SK-N-MC (cell line): Measurements from ENCODE around the gene PTPRJ.

Experiments used
- DNase-seq: peaks from one replicate; pipeline ENCODE4 v3.0.0-alpha.2; 2011; ENCODE audit warnings: low read depth, low spot score
- H3K27ac ChIP-seq: fragments of 200-600 bp; sonication (generic); 2 replicates; pipeline ENCODE4 v1.5.1; 2016; ENCODE audit warnings: mixed run types
- H3K36me3 ChIP-seq: fragments of 200-600 bp; sonication (generic); 2 replicates; pipeline ENCODE4 v1.6.1; 2017; ENCODE audit warnings: antibody characterized with exemption, low read length, mixed read lengths; ENCODE audit not compliant: insufficient read depth
- H3K4me3 ChIP-seq: fragments of 200-600 bp; sonication (generic); 2 replicates; pipeline ENCODE4 v1.5.1; 2016
- H3K9ac ChIP-seq: fragments of 200-600 bp; sonication (generic); 2 replicates; pipeline ENCODE4 v1.8.0; 2017; ENCODE audit warnings: mixed run types, mixed read lengths; ENCODE audit not compliant: insufficient read length
- H3K9me3 ChIP-seq: fragments of 200-600 bp; sonication (generic); 2 replicates; pipeline ENCODE4 v1.6.1; 2017; ENCODE audit warnings: low read depth, mild to moderate bottlenecking, antibody characterized with exemption, low read length, moderate library complexity, mixed read lengths
- EZH2 ChIP-seq: fragments of 200-600 bp; sonication (generic); IDR thresholded peaks from one replicate; pipeline ENCODE4 v1.6.1; 2017; ENCODE audit warnings: antibody characterized with exemption
- FOXP2 ChIP-seq: optimal IDR thresholded peaks from 2 replicates; pipeline ENCODE3; 2011; ENCODE audit warnings: mild to moderate bottlenecking, moderate library complexity; ENCODE audit not compliant: insufficient read depth; ENCODE audit errors: extremely low read length, control extremely low read depth
- POLR2AphosphoS5 ChIP-seq: IDR thresholded peaks from 2 replicates; pipeline ENCODE4 v1.6.1; 2012; ENCODE audit warnings: mild to moderate bottlenecking, low read depth, low read length, borderline replicate concordance

Gene PTPRJ

DNA sequence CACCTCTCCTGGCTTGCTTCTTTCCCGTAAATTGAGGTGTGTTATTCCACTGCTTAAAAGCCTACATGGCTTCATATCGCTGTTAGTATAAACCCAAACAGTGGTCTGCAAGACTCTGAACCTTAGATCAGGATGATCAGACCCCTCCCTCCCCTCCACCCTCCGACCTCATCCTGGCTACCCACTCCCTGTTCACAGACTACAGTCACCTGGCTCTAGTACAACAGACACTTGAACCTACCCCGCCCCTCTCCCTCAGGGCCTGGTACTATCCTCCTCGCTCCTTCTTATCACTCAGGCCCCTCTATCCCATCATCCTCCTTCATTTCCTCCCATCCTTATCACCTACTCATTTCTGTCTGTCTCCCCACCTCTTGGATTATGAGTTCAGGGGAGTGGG, 20.1 kb downstream of the PTPRJ start:
- H3K36me3 ChIP-seq = no peaks in the 10 kb centered on the region
- H3K27ac ChIP-seq = no peak overlapping the region
- H3K4me3 ChIP-seq = no peak overlapping the region
- no peak overlapping the region for H3K9ac ChIP-seq
- DNase-seq = no peak
- no peak for TF ChIP-seq POLR2AphosphoS5
- no peaks in the 10 kb centered on the region for H3K9me3 ChIP-seq

DNA sequence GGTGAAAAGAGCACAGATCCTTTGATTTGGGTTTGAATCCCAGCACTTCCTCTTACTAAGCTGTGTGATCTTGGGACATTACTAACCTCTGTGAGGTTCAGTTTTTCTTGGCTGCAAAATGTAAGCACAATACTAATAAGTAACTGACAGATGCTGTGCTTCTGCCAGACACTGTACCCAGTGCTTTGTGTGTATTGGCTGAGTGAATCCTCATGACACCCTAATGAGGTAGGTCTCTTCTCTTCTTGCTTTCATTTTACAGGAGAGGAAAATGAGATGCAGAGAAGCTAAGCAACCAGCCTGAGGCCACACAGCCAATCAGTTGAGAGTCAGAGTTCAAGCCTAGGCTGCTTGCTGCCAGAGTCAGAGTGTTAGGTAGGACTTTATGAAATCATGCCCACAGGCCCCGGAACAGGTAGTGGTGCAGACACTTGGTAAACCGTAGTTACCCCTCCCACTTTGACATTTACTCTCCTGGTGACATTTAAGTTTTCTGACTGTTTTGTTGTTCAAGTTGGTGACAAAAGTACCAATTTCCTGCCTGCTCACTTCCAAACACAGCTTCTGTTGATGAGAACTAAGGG, 21.2 kb downstream of the PTPRJ start:
- TF ChIP-seq EZH2 = no peak
- TF ChIP-seq FOXP2 = no peak
- no peak for TF ChIP-seq POLR2AphosphoS5
- H3K4me3 ChIP-seq = no peak overlapping the region
- no peak overlapping the region for H3K9ac ChIP-seq
- no peaks in the 10 kb centered on the region for H3K9me3 ChIP-seq
- no peak for DNase-seq
- H3K36me3 ChIP-seq = no peaks in the 10 kb centered on the region
- H3K27ac ChIP-seq = no peak overlapping the region

DNA sequence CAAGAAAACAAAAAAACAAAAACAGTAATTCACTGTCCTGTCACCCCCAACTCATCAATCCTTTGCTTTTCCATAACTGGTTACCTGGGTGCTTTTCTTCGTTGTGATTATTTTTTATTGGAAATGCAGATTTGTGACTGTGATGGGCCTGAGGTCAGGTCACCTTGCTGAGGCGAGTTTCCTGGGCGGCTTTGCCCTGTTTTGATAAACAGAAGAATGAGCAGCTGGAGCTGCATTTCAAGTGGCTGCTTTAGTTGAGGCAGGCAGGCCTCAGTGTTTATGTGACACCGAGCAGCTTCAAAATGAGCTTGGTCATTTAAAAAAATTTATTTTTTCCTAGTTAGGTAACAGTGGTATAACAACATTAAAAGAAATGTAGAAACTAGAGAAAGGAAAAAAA, 22.2 kb downstream of the PTPRJ start:
- no peak overlapping the region for H3K27ac ChIP-seq
- no peaks in the 10 kb centered on the region for H3K36me3 ChIP-seq
- no peak overlapping the region for H3K9ac ChIP-seq
- H3K4me3 ChIP-seq = no peak overlapping the region
- no peaks in the 10 kb centered on the region for H3K9me3 ChIP-seq
- TF ChIP-seq POLR2AphosphoS5 (no peak), EZH2 (no peak), FOXP2 (no peak)
- DNase-seq = no peak

DNA sequence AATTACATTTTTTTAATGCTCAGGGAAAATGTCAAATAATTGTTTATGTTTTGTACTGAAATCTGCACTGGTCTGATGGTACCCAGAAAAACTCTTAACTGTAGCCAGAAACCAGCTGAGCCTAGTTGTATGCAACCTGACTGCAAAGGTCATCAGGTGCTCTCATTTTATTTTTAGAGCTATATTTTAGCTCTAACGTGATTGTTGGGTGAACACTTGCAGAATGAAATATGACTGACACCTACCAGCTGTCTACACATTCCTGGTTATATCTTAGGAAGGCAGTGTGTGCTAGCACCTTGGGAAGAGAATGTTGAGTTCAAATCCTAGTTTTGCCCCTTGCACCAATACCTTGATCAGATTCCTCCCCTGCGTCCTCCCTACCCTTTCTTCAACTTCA, 23.6 kb downstream of the PTPRJ start:
- no peak overlapping the region for H3K4me3 ChIP-seq
- TF ChIP-seq EZH2 (no peak), FOXP2 (no peak), POLR2AphosphoS5 (no peak)
- H3K9me3 ChIP-seq = no peaks in the 10 kb centered on the region
- no peak overlapping the region for H3K27ac ChIP-seq
- DNase-seq = no peak
- no peak overlapping the region for H3K9ac ChIP-seq
- H3K36me3 ChIP-seq = no peaks in the 10 kb centered on the region

DNA sequence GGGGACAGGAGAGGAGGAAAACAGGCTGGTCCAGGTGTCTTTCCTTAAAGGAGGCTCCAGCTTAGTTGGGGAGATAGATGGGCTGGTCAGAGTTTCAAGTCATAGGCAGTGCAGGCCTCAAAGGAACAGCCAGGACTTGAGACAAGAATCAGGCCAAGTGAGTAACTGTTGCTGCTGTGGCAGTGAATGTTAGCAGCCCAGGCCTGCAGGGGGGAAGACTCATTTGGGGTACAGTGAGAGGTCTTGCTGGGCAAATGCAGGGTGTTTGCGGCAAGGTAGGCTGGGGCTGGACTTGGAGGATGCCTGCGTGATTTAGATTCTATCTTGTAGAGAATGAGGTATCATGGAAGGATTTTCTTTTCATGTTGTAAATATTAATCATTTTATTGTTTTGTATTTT, 24.1 kb downstream of the PTPRJ start:
- Histone ChIP-seq H3K27ac (no peak overlapping the region), H3K9ac (no peak overlapping the region), H3K4me3 (no peak overlapping the region), H3K36me3 (no peaks in the 10 kb centered on the region), H3K9me3 (no peaks in the 10 kb centered on the region)
- TF ChIP-seq EZH2 (no peak), POLR2AphosphoS5 (no peak), FOXP2 (no peak)
- DNase-seq = no peak

DNA sequence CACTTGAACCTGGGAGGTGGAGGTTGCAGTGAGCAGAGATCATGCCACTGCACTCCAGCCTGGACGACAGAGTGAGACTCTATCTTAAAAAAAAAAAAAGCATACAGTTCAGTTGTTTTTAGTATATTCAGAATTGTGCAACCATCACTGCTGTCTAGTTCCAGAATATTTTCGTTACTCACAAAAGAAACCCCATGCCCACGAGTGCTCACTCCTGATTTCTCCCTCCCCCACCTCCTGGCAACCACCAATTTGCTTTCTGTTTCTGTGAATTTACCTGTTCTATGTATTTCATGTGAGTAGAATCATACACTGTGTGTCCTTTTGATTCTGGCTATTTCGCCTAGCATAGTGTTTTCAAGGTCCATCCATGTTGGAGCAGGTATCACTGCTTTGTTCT, 24.8 kb downstream of the PTPRJ start:
- DNase-seq = no peak
- Histone ChIP-seq H3K36me3 (no peaks in the 10 kb centered on the region), H3K27ac (no peak overlapping the region), H3K9me3 (no peaks in the 10 kb centered on the region), H3K9ac (no peak overlapping the region), H3K4me3 (no peak overlapping the region)
- TF ChIP-seq FOXP2 = no peak
- TF ChIP-seq POLR2AphosphoS5 = no peak

DNA sequence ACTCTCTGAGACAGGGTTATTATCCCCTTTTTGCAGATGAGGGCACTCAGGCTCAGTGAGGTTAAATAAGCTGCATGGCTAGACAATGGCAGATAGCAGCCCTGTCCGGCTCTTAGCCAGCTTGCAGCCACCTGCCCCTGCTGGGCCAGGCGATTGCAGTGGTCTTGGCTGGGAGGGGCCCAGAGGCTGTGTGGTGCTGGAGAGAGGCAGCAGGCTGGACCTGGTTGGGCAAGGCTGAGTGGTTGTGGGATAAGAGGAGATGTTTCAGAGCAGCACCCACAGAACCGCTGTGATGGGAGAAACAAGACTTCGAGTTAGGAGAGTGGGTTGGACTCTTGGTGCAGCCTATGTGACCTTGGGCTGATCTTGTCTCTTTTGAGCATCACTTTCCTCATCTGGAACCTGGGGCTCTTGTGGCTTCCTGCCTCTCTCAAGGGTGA, 25.5 kb downstream of the PTPRJ start:
- TF ChIP-seq EZH2 (no peak), POLR2AphosphoS5 (no peak), FOXP2 (no peak)
- Histone ChIP-seq H3K36me3 (no peaks in the 10 kb centered on the region), H3K9ac (no peak overlapping the region), H3K4me3 (no peak overlapping the region), H3K9me3 (no peaks in the 10 kb centered on the region), H3K27ac (no peak overlapping the region)
- no peak for DNase-seq

DNA sequence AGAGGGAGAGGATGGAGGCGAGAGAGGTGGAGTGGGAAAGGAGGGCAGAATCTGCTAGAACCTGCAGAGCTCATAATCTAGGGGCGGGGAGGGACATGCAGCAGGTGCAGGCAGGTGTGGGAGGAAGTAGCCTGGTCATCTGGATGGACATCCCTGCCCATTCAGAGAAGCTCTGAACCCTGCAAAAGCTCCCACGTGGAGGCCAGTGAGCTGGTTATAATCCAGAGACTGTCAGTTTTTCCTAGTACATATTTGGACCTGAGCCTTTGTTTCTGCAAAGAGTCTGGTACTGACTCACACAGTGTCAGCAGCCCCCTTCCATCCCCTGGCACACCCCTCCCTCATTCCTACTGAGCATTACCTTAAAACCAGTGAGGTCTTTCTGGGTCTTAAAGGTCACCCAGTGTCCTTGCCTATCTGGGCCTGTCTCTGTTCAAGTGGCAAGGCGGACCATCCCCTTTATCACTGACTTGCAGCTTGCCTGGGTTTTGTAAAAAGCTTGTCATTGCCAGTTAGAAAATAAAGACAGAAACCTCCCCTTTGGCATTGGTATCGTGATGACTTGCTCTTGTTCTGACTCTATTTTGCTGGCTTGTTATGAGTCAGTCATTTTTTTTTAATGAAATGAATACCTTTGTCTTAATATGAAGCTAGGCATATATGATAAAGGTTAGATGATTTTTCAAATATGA, 26.1 kb downstream of the PTPRJ start:
- DNase-seq = no peak
- no peak overlapping the region for H3K4me3 ChIP-seq
- no peak overlapping the region for H3K27ac ChIP-seq
- H3K9me3 ChIP-seq = no peaks in the 10 kb centered on the region
- no peaks in the 10 kb centered on the region for H3K36me3 ChIP-seq
- H3K9ac ChIP-seq = no peak overlapping the region
- no peak for TF ChIP-seq FOXP2
- TF ChIP-seq EZH2 = no peak
- no peak for TF ChIP-seq POLR2AphosphoS5

DNA sequence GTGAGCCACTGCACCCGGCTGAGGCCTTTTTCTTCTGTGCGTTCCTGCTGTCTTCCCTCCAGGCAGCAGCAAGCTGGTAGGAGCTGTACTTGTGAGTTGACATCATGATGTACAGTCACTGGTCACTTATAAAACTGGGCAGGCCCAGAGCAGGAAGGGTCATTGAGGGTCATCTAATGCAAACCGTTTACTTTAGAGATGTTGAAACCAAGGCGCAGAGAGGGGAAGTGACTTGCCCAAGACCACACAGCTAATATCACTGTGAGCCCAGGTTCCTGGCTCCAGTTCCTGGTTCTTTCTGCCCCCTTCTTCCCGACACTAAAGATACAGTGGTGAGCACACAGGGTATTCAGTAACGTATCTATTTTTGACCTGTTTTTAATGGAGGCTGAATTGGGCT, 27.3 kb downstream of the PTPRJ start:
- no peak overlapping the region for H3K4me3 ChIP-seq
- H3K9ac ChIP-seq = no peak overlapping the region
- no peaks in the 10 kb centered on the region for H3K9me3 ChIP-seq
- H3K36me3 ChIP-seq = no peaks in the 10 kb centered on the region
- no peak for TF ChIP-seq FOXP2
- no peak for TF ChIP-seq POLR2AphosphoS5
- TF ChIP-seq EZH2 = no peak
- no peak overlapping the region for H3K27ac ChIP-seq
- no peak for DNase-seq
